NCI-H2081 (cell line): Measurements from ENCODE around the gene ATM.

Source experiments
- DNase-seq, 2 experiments: peaks; one replicate each; lab custom pipeline; 2025; lab: John Stamatoyannopoulos, UW

ATM gene, protein sequence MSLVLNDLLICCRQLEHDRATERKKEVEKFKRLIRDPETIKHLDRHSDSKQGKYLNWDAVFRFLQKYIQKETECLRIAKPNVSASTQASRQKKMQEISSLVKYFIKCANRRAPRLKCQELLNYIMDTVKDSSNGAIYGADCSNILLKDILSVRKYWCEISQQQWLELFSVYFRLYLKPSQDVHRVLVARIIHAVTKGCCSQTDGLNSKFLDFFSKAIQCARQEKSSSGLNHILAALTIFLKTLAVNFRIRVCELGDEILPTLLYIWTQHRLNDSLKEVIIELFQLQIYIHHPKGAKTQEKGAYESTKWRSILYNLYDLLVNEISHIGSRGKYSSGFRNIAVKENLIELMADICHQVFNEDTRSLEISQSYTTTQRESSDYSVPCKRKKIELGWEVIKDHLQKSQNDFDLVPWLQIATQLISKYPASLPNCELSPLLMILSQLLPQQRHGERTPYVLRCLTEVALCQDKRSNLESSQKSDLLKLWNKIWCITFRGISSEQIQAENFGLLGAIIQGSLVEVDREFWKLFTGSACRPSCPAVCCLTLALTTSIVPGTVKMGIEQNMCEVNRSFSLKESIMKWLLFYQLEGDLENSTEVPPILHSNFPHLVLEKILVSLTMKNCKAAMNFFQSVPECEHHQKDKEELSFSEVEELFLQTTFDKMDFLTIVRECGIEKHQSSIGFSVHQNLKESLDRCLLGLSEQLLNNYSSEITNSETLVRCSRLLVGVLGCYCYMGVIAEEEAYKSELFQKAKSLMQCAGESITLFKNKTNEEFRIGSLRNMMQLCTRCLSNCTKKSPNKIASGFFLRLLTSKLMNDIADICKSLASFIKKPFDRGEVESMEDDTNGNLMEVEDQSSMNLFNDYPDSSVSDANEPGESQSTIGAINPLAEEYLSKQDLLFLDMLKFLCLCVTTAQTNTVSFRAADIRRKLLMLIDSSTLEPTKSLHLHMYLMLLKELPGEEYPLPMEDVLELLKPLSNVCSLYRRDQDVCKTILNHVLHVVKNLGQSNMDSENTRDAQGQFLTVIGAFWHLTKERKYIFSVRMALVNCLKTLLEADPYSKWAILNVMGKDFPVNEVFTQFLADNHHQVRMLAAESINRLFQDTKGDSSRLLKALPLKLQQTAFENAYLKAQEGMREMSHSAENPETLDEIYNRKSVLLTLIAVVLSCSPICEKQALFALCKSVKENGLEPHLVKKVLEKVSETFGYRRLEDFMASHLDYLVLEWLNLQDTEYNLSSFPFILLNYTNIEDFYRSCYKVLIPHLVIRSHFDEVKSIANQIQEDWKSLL (N-terminal part only)

DNA sequence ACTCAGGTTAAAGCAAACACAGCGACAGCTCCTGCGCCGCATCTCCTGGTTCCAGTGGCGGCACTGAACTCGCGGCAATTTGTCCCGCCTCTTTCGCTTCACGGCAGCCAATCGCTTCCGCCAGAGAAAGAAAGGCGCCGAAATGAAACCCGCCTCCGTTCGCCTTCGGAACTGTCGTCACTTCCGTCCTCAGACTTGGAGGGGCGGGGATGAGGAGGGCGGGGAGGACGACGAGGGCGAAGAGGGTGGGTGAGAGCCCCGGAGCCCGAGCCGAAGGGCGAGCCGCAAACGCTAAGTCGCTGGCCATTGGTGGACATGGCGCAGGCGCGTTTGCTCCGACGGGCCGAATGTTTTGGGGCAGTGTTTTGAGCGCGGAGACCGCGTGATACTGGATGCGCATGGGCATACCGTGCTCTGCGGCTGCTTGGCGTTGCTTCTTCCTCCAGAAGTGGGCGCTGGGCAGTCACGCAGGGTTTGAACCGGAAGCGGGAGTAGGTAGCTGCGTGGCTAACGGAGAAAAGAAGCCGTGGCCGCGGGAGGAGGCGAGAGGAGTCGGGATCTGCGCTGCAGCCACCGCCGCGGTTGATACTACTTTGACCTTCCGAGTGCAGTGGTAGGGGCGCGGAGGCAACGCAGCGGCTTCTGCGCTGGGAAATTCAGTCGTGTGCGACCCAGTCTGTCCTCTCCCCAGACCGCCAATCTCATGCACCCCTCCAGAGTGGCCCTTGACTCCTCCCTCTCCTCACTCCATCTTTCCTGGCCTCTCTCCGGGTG lies at the start of gene ATM, which contains the start of gene NPAT:
TSS of gene ATM (plus strand) at position 494 of the 774 bp plus-strand sequence. CDS start 4,558 bp downstream, outside the sequence.
TSS of gene NPAT (minus strand) at position 65 of the 774 bp plus-strand sequence. CDS start 102 bp downstream, outside the sequence.
- DNase-seq, result peak; percentile 99 to 100

DNA sequence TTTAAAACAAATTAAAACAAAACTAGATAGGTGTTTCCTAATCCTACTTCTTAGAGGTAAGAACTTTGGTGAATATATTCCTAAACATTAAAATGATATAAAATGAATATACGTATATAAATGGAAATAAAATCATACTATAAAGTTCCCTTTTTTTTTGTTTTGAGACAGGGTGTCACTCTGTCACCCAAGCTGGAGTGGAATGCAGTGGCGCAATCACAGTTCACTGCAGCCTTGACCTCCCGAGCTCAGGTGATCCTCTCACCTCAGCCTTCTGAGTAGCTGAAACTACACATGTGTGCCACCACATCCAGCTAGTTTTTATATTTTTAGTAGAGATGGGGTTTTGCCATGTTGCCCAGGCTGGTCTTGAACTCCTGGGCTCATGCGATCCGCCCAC lies 45.3 kb upstream of the ATM start:
- no peak for DNase-seq

DNA sequence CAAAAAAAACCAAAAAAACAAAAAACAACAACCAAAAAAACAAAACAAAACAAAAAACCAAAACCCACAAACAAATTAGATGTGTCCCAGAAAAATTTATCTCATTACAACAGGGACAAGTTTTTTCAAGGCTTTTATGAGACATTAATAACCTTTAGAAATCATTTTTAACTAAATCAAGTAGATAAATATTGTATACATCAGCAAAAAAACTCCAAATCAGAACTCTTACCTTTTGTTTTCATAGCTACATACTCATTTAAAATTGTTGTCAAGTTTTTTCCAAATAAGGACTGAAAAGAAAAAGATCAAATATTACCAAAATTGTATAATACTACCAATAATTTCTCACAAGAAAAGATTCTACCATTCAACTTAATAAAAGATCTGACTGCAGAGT lies 29.1 kb upstream of the ATM start:
- no peak for DNase-seq

DNA sequence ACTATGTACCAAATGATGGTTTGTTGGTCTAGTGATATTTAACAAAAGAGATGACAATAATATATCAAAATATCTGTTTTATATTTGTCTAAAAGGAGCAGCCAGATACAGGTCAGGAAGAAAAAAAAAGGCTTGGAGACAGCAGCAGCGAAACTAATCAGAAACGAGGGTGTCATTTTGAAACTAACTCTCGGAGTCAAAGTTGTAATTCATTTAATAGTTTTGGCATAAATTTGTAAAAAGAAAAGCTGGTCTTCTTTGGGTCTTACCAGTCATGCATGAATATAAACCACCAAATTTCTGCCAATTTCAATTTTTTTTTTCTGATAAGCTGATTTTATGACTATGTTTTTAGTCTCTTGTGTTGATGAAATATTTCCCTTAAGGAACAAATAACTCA lies 26.0 kb upstream of the ATM start:
- DNase-seq, result no peak

DNA sequence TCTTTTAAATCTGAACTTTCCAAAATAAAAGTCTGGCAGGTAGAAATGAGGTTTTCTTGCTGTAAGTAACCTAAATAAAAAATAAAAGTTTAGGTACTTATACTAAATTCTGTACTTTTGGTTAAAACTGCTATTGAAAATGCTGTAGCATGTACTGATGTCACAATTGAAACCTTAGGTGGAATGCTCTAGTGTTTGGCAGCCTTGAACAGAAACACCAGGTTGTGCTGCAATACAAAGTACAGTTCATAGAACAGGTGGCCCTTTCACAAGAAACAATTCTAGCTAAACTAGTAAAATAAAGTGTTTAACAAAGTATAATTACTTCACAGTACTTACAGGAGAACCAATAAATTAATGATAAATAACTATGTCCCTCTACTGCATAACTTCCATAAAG lies 25.5 kb upstream of the ATM start:
- DNase-seq, result no peak

DNA sequence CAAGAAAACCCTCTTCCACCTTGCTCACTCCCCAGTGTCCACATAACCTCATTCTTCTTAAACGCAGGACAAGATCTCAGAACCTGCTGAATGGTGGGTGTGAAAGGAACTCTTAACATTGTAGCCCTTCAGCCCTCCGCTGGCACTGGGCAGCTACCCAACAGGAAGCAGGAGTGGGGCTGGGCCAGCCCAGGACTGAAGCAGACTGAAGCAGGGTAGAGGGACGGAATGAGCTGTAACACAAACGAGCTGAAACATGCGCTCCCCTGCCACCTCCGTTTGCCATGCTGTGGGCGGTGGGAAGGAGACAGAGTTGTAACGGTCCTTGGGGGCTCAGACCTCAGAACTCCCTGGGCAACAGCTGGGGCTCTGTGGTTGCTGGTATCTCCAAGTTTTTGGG lies 24.0 kb upstream of the ATM start:
- no peak for DNase-seq

DNA sequence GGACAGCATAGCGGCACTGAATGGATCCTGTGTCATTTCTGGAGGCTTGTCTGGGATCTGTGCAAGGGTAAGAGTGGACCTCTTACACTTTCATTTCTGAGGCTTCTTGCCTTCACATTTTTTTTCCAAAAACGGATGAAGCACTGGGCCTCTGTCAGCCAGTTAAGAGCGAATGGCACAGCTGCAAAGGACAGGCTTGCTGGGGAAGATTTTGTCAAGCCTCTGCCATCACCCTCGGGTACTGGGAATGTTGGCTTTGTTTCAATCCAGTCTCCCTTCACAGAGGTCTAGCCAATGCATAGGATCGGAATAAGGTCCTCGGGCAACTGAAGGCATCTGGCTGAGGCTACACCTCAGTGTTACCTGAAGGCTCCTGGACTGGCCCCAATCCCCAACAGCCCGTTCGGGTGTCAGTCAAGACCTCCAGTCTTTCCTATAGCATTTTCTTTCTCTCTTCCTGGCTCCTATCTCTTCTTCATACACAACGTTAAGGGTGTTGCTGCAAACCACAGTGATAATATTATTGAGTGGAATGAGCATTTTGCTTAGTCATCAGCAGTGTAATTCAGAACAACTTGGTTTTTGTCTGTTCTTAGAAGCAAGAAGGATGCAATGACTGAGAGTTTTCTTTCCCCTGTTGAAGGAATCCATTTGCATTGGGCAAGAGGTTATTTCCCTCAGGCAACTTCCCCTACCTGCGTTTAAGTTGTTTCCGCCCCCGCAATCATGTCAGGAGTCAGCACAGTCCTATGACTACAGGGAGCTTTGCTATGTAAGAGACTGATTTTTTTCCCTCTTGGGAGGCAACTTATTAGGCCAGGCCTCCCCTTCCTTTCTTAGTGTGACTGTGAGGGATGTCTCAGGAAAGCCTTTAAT lies 23.2 kb upstream of the ATM start:
- no peak for DNase-seq

DNA sequence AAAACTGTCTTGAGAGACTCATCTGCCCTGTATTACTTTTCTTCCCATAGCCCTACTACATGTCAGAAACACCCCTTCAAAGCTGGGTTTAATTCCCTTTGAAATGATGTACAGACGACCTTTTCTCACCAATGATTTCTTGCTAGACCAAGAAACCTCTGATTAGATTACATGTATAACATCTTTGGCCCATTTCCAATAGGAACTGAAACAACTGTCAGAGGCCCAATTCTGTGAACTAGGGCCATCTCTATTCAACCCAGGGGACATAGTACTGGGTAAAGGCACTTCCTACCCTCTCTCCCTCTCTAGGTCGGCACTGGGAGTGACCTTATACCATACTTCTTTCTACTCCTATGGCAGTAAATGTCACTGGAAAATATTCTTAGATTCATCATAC lies 19.8 kb upstream of the ATM start:
- no peak for DNase-seq

DNA sequence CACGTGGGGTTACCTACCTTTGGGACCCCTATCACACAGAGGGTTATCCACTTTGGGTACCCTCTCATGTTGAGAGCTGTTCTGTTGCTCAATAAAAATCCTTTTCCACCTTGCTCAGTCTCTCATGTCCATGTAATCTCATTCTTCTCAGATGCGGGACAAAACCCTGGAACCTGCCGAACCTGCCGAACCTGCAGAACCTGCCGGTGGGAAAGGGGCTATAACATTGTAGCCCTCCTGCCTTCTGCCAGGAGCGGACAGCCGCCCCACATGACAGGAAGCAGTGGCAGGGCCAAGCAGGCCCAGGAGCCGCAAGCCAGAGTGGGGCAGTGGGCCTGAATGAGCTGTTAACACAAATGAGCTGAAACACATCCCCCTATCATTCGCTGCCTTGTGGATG lies 18.5 kb upstream of the ATM start:
- no peak for DNase-seq

DNA sequence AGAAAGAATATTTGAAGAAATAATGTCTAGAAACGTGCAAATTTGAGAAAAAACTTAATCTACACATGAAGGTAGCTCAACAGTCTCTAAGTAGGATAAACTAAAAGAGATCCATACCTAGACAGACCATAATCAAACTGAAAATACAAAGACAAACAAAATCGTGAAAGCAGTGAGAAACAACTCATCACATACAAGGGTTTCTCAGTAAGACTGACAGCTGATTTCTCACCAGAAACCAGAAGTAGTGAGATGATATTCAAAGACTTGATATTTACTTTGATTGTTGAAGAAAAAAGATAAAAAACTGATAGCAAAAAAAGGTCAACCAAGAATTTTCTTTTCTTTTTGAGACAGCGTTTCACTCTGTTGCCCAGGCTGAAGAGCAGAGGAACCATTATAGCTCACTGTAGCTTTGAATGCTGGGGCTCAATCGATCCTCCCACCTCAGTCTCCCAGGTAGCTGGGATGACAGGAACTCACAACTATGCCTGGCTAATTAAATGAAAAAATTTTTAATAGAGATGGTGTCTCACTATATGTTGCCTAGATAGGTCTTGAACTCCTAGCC lies 17.9 kb upstream of the ATM start:
- DNase-seq, result no peak

DNA sequence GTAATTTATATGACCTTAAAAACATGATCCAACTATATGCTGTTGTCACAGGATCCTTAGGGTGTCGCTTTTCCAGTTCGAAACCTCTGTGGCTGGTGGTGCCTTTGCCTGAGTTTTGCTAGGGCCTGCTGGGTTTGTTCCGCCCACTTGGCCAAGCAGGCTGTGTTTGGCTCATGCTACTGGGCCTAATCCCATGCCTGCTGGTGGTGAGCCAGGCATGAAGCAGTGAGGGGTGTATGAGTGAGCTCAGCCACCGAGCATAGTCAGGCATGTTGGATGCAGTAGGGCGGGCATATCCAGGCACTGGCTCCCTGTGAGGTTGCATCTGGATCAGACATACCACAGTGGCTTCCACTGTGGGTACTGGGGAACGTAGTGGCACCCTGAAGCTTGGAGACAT lies 16.7 kb upstream of the ATM start:
- DNase-seq, result no peak

DNA sequence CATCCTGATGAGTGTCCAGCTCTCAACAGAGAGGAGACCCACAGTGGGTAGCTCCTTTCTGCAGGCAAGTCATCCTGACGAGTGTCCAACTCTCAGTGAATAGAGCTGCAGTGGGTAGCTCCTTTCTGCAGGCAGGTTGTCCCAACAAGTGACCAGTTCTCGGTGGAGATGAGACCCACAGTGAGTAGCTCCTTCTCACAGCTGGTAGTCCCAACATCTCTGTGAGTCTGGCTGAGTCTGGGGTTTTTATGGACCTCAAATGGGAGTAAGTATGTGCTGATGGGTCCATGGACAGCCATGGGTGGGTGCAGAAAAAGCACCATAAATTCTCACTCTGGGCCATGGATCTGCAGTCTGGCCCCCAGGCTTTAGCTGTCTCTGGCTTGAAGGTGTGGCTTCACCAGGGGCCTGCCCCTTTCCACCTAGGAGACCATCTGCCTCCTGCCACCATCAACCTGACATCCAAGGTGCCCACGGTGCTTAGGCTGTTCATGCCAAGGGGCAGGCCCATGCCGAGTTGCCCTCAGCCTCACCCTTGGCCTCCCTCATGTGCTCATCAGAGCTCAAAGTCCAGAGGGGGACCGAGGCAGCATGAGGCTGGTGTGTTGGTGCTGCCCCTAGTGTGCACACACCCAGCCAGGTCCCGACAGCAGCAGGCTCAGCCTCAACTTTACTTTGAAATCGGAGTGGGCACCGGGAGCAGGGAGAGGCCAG lies 15.7 kb upstream of the ATM start:
- no peak for DNase-seq

DNA sequence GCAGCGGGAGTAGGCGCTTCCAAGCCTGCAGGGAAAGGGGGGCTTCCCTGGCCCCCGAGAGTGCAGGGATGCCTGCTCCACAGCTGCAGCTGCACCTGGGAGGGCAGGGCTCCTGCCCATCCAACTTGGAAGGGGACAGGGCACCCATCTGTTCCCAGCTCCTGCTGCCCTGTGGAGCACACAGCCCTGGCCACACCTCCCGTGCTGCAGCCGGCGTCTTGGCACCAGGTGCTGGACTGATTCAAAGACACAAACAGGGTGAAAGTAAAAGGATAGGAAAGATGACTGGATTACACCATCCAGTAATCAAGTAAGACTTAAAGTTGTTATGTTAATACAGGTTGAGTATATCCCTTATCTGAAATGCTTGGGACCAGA lies 15.2 kb upstream of the ATM start:
- DNase-seq, result no peak

DNA sequence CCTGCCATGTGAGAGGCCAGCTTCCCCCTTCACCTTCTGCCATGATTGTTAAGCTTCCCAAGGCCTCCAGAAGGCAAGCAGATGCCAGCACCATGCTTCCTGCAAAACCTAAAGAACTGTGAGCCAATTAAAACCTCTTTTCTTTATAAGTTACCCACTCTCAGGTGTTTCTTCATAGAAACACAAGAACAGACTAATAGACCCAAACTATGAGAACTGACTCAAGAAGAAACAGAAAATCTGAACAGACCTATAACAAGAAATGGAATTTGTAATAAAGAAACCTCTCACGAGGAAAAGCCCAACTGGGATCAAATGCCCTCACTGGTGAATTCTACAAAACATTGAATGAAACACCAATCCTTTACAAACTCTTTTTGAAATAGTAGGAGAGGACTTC lies 12.4 kb upstream of the ATM start:
- no peak for DNase-seq

DNA sequence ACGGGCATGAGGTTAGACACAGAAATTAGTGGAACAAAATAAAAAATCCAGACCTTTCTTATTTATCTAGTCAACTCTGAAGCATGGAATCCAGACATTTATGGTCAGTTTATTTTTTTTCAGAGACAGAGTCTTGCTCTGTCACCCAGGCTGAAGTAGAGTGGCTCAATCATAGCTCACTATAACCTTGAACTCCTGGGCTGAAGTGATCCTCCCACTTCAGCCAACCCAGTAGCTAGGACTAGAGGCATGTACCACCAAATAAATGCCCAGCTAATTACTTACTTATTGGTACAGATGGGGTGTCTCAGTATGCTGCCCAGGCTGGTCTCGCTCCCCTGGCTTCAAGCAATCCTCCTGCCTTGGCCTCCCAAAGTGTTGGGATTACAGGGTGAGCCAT lies 9.1 kb upstream of the ATM start:
- no peak for DNase-seq

DNA sequence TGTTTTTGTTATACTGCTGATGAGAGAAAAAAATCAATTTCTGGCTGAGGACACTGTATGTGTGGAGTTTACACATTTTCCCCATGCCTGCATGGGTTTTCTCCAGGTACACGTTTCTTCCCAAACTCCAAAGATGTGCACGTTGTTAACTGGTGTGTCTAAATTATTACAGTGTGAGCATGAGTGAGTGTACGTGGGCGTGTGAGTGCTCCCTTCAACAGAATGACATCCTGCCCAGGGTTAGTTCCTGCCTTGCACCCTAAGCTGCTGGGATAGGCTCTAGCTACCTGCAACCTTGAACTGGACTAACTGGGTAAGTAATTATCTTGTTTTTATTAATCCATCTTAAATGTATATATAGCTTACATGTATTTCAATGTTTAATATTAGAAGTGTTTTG lies 5.9 kb upstream of the ATM start:
- DNase-seq, result no peak

DNA sequence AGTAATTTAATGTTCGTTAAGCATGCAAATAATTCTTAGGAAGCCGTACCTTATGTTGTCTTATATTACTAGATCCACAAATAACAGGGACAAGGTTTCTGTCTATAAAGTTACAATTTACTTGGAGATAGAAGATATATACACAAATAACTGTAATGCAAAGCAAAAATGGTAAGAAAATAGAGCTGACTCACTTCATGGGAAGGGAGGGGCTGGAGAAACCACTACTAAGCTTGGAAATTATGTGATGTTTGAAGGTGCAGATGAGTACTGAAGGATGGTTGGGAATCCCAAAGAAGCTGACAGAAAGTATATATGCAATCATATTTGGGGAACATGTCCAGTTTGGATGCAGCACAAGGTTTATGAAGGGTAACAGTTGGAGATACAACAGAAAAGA lies 4.4 kb upstream of the ATM start:
- DNase-seq, result no peak

DNA sequence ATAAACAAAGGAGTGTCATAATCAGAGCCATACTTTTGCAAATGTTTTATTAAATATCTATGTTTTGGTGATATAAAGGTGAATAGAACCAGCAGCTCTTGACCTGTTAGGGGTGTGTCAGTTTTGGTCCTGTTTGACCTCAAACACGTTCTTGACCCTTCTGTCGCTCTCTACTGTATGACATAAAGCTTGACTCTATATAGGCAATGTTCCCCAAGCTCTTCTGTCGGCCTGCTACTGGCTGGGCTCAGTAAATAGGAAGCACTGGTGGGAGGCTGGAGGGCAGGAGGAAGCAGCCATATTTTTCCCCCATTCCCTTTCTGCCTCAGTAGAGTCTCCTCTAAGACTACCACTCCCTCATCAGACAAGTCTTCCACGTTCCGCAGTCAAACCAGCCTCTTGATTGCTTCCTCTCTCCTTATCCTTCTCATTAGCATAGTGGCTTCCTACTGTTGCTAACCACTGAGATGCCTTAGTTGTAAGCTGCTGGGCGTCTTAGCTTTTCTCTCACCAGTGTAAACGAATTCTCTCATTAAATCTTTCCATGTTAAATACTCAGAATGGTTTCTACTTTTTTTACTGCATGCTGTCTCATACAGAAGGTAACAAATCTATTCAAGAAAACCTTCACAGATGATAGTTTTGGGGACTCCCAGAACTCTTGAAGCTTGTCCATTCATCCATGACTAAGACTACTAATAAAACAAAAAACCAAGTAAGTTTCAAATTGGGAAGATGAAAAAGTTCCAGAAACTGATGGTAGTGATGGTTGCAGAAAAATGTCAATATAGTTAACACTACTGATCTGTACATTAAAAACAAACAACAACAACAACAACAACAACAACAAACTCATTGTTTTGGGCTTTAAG lies 3.7 kb upstream of the ATM start:
- no peak for DNase-seq
